Fibroblast of pulmonary artery (primary cell): Measurements from ENCODE around the gene TTC13.

ENCODE experiments used
- DNase-seq: peaks from one replicate; pipeline ENCODE4 v3.0.0-alpha.2; 2010; ENCODE audit warnings: low read depth
- H3K4me3 ChIP-seq: replicated peaks from 2 replicates; pipeline ENCODE4 v1.5.1; 2011; ENCODE audit warnings: low read depth, mild to moderate bottlenecking, control low read depth, low read length, moderate library complexity
- TF ChIP-seq, protein P1 (sequence below): IDR thresholded peaks from 2 replicates; pipeline ENCODE4 v1.5.1; 2011; ENCODE audit warnings: mild to moderate bottlenecking, control low read depth, low read length, inconsistent platforms; ENCODE audit errors: missing control alignments

Gene TTC13

DNA sequence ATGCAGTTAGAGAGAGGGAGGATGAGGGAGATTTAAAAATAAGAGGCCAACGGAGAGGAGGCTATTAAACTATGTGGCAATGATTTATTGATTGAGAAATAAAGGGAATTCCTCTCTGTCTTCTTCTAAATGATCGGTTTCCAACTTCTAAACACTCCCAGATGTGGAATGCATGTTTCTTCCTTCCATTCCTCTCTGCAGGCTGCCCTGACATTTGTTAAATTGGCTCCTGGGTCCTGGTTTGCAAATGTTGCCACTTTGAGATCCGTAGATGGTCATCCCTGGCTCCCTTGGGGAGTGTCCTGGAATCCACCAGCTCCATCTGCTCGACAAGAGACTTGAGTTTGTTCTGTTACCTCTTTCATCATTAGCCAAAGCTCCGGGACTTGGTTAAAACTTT, 100.1 kb downstream of the TTC13 start:
- no peak overlapping the region for H3K4me3 ChIP-seq
- TF ChIP-seq, protein P1, sequence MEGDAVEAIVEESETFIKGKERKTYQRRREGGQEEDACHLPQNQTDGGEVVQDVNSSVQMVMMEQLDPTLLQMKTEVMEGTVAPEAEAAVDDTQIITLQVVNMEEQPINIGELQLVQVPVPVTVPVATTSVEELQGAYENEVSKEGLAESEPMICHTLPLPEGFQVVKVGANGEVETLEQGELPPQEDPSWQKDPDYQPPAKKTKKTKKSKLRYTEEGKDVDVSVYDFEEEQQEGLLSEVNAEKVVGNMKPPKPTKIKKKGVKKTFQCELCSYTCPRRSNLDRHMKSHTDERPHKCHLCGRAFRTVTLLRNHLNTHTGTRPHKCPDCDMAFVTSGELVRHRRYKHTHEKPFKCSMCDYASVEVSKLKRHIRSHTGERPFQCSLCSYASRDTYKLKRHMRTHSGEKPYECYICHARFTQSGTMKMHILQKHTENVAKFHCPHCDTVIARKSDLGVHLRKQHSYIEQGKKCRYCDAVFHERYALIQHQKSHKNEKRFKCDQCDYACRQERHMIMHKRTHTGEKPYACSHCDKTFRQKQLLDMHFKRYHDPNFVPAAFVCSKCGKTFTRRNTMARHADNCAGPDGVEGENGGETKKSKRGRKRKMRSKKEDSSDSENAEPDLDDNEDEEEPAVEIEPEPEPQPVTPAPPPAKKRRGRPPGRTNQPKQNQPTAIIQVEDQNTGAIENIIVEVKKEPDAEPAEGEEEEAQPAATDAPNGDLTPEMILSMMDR, result no peak
- peak; percentile 53 for DNase-seq

GRCh38 chr1:230877924-230878590, 100.6 kb downstream of the TTC13 start:
- DNase-seq, result no peak
- no peak overlapping the region for H3K4me3 ChIP-seq
- TF ChIP-seq, protein P1, result no peak

DNA sequence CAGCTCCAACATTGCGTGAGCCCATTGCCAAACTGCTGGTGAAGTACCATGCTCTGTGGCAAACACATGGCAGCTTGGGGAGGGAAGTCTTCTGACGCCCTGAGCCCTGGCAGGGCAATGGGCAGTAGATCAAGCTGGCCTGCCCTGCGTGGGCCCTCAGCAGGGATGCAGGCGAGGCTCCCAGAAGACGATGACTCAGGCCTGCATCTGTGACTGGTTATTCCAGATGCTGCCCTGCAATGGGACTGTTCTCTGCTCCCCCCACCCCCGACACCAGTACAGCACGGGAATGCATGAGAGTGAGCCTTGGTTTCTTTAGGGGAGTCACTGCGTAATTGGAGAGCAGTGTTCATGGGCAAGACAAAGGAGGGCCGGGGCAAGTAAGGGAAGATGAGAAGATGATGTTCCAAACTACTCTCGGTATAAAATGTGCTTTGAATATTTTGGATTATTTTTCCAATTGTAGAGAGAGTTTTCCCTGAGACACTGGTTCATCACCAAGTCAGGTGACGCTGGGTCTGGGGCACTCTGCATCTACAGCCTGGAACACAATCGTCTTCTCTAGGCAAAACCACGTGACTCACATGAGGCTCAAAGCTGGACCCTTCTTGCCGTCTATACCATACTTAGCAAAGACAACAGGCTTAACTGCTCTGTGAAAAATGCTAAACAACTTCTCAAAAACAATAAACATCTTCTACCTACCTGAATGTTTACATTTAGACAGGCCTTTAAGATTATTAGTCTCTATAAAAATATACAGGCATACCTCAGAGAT, 101.3 kb downstream of the TTC13 start:
- no peak for DNase-seq
- TF ChIP-seq, protein P1, result no peak
- no peak overlapping the region for H3K4me3 ChIP-seq

DNA sequence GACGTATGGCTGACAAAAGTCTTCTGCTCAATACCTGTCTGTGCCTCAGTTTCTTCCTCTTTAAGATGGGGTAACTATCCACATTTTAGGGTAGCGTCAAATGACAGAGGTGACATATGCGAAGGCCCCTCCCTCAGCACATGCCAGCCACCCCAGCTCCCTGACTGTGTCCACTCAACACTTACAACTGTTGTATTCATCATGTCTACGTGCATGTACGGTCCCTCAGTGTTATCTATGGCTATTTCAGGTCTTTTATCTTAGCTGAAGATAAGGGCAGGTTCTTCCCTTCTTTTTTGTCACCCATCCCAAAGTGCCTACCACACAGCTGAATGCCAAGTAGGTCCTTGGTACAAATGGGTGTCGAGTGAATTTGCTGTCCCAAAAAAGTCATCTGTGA, 102.0 kb downstream of the TTC13 start:
- DNase-seq, result no peak
- H3K4me3 ChIP-seq, result no peak overlapping the region

DNA sequence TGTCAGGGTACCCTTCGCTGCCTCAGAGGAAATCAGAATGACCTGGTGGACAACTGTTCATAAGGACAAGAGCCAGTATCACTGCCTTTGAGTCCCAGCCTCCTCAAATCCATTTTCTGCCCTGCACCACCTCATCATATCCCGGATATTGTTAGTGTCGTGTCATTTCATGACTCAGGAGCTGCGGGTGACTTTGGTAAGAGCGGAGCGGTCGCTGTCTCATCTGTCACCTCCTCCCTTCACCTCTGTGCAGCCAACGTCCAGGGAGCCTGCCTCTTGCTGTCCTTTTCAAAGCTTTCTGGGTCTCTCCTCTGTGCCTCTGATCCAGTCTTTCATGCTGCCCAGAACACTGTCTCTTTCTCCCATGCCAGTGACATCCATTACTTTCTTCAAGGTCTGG, 103.3 kb downstream of the TTC13 start:
- no peak for DNase-seq
- no peak overlapping the region for H3K4me3 ChIP-seq
- TF ChIP-seq, protein P1, result no peak

More for the DNA sequence above, 102.0 kb downstream of the TTC13 start:
- TF ChIP-seq, protein P1, result no peak

DNA sequence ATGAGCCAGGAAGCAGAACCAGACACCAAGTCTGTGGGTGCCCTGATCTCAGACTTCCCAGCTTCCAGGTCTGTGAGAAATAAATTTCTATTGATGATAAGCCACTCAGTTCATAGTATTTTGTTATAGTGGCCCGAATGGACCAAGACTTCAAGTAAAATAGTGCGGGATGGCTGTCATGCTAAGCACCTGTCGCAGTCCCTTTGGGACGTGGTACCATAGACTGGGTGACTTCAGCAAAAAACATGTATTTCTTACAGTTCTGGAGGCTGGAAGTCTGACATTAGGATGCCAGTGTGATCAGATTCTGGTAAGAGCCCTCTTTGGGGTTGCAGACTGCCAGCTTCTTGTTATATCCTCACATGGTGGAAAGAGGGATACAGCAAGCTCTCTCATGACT, 107.7 kb downstream of the TTC13 start:
- DNase-seq, result no peak
- no peak overlapping the region for H3K4me3 ChIP-seq
- TF ChIP-seq, protein P1, result no peak
